ENCODE data around the gene ITGAL.
"Not testable (repeated sequence)": the region's sequence is repeated elsewhere in the genome, so short reads cannot be mapped to it uniquely, and the experiment has no call there.

Gene ITGAL

DNA sequence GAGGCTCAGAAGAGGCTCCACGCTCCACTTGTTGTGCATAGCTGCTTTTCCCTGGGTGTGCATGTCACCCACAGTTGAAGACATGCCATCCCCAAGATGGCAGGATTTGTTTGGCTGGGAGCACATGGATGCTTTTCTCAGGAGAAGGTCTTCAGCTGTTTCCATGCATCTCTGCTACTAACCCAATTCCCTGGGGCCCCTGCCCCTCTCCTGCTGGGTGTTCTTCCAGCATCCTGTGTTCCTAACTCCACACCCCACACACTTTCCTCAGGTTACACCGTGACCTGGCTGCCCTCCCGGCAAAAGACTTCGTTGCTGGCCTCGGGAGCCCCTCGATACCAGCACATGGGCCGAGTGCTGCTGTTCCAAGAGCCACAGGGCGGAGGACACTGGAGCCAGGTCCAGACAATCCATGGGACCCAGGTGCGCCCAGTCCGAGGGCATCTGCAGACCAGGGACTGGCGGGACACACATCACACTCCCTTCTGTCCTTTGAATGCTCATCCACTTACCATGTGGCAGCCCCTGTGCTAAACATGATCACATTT is 21.5 kb downstream of the ITGAL start:
- DNase-seq: no peak

DNA sequence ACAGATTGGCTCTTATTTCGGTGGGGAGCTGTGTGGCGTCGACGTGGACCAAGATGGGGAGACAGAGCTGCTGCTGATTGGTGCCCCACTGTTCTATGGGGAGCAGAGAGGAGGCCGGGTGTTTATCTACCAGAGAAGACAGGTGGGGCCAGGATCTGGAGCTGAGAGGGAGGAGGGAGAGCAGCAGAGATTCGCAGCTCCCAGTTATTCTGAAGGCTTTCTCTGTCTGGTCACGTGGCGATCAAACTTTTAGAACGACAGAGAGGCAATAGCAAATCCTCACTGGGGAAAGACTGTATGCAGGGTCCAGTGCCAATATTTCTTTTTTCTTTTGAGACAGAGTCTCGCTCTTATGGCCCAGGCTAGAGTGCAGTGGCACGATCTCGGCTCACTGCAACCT is 22.2 kb downstream of the ITGAL start:
- no peak for DNase-seq

DNA sequence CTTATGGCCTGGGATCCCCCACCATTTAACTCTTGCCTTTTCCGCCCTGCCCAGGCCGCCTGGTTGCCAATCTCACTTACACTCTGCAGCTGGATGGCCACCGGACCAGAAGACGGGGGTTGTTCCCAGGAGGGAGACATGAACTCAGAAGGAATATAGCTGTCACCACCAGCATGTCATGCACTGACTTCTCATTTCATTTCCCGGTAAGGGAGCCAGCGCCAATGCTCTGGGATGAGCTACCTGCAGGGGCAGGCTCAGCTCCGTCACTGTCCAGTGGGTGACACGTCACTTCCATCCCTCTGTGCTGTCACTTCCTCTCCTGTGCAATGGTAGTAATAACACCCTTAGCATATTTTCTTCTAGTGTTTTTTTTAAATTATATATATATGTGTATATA is 26.7 kb downstream of the ITGAL start:
- DNase-seq: no peak

DNA sequence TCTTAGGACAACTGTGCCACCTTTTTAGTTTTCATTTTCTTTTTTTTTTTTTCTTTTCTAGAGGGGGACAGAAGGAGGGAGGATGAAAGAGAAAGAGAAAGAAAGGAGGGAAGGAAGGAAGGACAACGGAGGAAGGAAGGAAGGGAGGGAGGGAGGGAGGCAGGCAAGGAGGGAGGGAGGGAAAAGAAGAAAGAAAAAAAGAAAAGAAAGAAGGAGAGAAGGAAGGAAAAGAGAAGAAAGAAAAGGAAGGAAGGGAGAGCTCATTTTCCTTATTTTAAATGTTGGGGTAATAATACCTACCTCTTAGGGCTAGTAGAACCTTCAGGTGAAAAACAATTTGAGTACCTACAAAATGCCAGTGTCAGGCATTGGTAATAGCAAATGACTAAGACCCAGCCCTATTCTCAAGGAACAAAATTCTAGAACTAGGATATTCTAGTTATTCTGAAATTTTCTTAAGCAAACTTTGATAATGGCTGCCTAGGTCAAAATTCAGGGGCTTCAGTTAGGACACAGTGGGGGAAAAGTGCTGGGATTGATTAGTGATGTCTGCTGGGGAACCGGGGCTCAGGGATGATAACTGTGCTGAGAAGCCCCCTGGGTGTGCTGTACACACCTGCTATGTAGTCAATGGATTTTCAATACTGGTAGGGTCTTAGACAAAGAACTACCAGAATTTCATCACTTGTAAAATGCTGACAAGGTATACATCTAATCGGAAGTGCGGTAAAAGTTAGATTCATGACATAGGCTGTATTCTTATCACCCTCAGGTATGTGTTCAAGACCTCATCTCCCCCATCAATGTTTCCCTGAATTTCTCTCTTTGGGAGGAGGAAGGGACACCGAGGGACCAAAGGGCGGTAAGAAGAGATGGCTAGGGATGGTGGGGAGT is 31.1 kb downstream of the ITGAL start:
- DNase-seq: no peak

DNA sequence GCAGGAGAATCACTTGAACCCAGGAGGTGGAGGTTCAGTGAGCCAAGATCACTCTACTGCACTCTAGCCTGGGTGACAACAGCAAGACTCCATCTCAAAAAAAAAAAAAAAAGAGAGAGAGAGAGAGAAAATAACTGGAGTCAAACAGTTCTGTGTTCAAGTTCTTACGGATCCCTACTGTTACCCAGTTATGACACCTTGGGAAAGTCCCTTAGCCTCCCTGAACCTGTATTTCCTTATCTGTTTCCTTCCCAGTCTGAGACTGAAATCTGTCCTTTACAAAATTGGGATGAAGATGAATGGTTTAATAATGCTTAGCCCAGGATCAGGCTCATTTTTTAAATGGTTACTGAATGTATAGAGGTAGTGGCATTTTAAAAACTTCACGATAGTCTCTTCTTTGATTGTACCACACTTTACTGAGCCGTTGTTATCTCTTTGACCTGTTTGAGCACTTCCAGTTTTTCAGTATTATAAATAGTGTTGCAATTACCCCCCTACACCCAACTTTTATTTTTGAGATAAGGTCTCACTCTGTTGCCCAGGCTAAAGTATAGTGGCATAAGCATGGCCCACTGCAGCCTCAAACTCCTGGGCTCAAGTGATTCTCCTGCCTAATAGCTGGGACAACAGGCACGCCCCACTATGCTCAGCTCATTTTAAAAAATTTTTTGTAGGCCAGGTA is 36.7 kb downstream of the ITGAL start:
- DNase-seq: no peak

DNA sequence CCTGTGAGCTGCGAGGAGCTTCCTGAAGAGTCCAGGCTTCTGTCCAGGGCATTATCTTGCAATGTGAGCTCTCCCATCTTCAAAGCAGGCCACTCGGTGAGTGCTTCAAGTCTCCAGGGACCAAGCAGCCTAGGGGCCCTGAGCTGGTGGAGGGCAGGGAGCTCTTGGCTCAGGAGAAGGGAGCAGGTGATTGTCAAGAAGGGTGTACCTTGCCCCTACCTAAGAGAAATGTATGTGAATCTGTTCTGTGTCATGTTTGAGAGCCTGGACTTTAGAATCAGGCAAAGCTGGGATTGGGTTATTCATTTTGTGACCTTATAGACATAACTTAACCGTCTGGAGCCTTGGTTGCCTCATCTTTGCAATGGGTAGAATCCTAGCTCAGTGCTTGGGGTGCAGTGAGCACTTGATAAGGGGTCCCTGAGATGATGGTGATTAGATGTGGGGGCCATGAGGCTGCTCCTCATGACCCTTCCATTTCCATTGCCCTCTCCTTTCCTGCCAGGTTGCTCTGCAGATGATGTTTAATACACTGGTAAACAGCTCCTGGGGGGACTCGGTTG is 37.9 kb downstream of the ITGAL start:
- DNase-seq: no peak

DNA sequence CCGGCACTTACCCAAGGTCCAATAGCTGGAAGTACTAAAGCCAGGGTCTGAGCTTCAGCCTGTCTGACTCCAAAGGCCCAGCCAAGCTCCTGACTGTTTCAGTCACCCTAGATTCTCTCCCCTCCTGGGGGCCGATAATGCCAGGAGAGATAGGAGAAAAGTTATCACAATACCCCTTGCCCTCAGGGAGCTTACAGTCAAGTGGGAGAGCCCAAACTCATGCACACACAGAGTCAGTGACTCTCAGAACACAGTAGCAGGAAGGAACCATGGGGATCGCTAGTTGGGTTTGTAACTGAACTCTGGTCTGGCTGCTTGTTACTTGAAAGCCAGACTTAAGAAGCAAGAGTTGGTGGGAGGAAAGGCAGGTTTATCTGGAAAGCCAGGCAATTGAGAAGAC is 39.0 kb downstream of the ITGAL start:
- no peak for DNase-seq

DNA sequence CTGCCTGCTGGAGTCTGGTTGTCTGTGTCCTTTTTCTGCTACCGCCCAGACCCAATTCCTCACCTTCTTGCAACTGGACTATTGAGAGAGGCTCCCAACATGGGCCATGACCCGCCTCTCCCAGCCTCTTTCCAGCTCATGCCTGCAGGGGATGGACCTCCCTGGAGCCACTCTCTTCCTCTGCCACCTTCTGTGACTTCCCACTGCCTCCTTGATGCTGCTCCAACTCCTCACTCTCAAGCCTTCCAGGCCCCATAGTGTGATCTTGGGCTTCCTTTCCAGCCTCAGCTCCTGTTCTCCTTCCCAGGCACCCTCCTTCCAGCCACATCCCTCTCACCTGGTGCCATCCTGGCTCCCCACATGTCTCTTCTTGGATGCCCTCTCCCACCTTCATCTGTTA is 42.7 kb downstream of the ITGAL start:
- no peak for DNase-seq

DNA sequence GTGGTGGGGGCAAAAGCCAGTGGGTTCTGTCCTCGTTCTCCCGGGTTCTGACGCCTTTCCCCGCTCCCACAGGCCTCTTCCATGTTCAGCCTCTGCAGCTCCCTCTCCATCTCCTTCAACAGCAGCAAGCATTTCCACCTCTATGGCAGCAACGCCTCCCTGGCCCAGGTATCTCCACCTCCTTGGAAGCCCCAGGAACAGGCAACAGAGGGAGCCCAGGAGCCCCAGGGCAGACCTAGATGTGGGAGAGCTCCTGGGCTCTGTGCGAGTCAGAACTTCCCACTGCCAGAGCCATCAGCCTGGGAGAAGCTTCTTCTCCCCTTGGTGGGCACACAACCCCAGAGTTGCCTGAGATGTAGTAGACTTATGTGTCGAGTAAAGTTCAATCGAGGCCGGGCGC is 46.0 kb downstream of the ITGAL start:
- no peak for DNase-seq

DNA sequence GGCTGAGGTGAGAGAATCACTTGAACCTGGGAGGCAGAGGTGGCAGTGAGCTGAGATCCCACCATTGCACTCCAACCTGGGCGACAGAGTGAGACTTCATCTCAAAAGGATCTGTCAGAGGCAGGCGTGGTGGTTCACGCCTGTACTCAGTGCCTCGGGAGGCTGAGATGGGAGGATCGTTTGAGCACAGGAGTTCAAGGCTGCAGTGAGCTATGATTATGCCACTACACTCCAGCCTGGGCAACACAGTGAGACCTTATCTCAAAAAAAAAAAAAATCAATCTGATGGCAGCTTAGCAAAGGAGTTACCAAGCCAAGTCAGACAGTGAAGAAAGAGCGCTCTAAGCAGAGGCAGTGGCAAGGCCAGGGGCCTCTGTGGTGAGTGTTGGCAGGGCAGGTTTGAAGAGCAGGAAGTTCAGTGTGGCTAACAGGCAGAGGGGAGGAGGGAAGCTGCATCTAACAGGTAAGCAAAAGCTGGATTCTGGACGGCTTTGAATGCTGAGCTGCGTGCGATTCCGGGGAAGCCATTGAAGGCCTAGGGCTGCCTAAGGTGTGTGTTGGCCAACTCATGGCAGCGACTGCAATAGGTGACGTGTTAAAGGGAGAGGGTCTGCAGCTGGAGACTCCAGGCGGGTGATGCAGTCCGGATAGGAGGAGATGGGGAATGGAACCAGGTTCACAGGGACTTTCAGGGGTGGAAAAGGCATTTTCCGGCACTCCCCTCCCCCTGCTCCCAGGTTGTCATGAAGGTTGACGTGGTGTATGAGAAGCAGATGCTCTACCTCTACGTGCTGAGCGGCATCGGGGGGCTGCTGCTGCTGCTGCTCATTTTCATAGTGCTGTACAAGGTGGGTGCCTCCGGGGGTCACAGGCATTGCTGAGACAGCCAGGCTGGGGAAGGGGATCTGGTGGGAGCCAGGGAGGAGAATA is 46.8 kb downstream of the ITGAL start:
- DNase-seq: no peak

DNA sequence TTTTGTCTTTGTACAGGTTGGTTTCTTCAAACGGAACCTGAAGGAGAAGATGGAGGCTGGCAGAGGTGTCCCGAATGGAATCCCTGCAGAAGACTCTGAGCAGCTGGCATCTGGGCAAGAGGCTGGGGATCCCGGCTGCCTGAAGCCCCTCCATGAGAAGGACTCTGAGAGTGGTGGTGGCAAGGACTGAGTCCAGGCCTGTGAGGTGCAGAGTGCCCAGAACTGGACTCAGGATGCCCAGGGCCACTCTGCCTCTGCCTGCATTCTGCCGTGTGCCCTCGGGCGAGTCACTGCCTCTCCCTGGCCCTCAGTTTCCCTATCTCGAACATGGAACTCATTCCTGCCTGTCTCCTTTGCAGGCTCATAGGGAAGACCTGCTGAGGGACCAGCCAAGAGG is 48.9 kb downstream of the ITGAL start:
- no peak for DNase-seq

DNA sequence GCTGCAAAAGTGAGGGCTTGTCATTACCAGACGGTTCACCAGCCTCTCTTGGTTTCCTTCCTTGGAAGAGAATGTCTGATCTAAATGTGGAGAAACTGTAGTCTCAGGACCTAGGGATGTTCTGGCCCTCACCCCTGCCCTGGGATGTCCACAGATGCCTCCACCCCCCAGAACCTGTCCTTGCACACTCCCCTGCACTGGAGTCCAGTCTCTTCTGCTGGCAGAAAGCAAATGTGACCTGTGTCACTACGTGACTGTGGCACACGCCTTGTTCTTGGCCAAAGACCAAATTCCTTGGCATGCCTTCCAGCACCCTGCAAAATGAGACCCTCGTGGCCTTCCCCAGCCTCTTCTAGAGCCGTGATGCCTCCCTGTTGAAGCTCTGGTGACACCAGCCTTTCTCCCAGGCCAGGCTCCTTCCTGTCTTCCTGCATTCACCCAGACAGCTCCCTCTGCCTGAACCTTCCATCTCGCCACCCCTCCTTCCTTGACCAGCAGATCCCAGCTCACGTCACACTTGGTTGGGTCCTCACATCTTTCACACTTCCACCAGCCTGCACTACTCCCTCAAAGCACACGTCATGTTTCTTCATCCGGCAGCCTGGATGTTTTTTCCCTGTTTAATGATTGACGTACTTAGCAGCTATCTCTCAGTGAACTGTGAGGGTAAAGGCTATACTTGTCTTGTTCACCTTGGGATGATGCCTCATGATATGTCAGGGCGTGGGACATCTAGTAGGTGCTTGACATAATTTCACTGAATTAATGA is 49.5 kb downstream of the ITGAL start:
- no peak for DNase-seq

DNA sequence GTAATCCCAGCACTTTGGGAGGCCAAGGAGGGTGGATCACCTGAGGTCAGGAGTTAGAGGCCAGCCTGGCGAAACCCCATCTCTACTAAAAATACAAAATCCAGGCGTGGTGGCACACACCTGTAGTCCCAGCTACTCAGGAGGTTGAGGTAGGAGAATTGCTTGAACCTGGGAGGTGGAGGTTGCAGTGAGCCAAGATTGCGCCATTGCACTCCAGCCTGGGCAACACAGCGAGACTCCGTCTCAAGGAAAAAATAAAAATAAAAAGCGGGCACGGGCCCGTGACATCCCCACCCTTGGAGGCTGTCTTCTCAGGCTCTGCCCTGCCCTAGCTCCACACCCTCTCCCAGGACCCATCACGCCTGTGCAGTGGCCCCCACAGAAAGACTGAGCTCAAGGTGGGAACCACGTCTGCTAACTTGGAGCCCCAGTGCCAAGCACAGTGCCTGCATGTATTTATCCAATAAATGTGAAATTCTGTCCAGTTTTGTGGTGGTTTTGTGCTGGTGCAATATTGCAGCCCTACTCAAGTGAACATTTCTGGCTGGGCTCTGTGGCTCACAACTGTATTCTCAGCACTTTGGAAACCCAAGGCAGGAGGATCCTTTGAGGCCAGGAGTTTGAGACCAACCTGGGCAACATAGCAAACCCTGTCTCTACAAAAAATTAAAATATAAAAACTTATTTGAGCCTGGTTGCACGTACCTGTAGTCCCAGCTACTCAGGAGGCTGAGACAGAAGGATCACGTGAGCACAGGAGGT is 50.3 kb downstream of the ITGAL start:
- not testable (repeated sequence) for DNase-seq

DNA sequence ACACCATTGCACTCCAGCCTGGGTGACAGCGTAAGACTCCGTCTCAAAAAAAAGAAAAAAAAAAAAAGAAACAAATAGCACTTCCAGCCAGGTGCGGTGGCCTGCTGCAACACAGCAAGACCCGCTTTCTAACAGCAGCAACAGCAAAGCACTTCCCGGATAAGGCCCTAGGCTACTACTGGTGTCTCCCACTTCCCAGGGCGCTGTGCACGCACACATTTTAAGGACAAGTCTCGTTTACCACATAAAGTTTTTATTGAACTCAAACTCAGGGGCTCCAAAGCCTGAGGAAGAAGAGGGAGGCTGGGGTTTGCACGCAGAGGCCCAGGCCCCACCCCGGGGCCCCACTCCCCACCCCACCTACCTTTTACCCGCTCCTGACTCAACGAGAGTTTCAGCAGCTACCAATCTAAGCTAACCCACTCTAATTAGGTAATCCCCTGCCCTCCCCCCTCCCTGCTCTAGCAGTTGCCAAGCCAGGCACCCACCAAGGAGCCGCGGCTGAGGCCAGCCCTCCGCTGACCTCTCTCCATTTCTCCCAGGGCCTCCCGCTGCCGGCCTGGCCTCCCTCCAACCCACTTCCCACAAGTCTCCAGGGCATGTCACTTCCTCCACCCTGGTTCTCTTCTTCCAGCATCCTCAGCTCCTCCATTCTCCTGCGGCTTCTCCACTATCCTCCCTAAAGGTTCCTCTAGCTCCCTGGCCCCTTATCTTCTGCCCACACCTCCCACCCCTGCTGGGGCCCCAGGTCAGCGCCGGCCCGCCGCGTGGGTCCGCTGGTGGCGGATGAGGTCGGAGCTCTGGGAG is 51.4 kb downstream of the ITGAL start:
- no peak for DNase-seq

DNA sequence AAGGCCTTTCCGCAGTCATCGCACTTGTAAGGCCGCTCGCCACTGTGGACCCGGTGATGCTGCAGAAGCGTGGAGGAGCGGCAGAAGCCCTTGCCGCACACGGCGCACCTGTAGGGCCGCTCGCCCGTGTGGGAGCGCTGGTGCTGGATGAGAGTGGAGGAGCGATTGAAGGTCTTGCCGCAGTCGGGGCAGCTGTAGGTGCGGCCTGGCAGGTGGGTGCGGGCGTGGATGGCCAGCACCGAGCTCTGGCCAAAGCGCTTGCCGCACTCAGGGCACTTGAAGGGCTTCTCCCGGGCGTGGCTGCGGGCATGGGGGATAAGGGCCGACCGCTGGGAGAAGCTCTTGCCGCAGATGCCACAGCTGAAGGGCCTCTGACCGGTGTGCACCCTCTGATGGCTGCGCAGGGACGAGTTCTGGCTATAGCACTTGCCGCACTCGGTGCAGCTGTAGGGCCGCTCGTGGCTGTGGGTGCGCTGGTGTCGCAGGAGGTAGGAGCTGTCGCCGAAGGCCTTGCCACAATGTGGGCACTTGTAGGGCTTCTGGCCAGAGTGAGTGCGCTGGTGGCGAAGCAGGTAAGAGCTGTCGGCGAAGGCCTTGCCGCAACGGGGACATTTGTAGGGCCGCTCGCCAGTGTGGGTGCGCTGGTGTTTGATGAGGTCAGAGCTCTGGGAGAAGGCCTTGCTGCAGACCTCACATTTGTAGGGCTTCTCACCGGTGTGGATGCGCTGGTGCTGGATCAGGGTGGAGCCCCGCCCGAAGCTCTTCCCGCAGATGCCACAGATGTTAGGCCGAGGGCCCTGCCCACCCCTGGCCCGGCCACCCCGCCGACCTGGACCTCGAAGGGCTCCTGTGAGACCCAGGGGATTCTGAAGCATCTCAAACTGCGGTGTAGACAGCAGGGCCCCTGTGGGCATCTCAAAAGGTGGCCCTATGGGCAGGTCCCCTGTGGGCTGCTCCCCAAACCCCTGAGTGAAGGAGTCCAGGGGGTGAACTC is 52.3 kb downstream of the ITGAL start:
- no peak for DNase-seq

DNA sequence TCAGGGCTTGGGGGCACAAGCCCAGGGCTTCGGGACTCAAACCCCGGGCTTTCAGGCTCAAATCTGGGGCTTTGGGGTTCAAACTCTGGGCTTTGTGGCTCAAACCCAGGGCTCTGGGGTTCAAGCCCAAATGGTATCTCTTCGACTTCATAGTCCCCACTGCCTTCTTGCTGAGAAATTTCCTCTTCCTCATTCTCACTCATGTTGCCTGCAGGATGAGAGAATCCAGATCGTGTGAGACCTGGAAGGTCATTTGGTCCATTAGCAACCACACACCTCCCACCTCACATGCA is 53.2 kb downstream of the ITGAL start:
- DNase-seq: peak; percentile 21

DNA sequence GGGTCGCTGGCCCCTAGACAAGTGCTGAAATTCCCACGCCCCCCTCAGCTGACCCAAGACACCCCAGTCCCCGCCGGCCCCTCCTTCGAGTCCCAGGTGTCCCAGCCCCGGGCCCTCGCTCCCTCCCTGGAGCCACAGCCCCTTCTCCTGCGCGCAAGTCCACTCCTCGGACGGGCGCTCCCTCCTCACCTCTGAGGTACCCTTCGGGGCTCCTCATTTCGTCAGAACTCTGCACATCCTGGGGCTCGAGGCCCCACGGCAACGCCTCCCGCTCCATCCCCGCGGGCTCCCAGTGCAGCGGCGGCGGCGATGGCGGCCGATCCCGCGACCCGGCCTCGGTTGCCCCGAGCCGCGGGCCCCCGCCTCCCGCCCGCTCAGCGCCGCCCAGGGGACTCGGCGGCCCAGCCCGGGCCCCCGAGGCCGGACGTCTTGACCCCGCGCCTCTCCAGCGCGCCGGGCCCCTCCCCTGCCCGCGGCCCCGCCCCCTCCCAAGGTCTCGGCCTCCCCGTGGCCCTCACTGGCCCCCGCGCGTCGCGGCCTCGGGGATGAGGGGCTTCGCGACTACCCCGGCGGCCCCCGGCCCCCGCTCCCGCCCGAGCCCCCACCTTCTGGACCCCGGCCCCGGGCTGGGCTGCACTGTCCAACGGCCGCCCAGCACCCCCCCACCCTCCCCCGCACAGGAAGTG is 53.7 kb downstream of the ITGAL start, which contains the start of gene ZNF768:
Gene ZNF768, minus strand, starts transcription at position 430 of the 686 bp plus-strand sequence. Its CDS starts 153 bp downstream, at position 277.
- no peak for DNase-seq

Data from inflammatory macrophage treated with lipopolysaccharide for 4 hours (primary cell).